Measurements from ENCODE around the gene VKORC1. TPM values are rescaled to one million over a fixed set of nuclear protein-coding genes. Genes with fewer than 3 reads are reported as not detected.

VKORC1 gene
- polyA plus RNA-seq, 3 donors: 59.2 to 113 (median 91.2) TPM

GRCh38 chr16:31136287-31136662, 41.7 kb upstream of the VKORC1 start:
- no peaks in the 10 kb centered on the region for H3K9me3 ChIP-seq (replicated peaks in 1 of 2; ENCODE audit: control insufficient read depth in 1 of 2, insufficient read depth in 1 of 2, low read length in 2 of 2)
- H3K27me3 Mint-ChIP-seq (ENCODE audit: low read depth in 3 of 3): peaks cover 0 to 1% (median 1%) of the 10 kb centered on the region in 3 donors
- no peak overlapping the region for H2AFZ ChIP-seq (ENCODE audit: insufficient read depth, low read depth, low read length, poor library complexity, severe bottlenecking)
- no peak overlapping the region for H3K4me2 ChIP-seq (replicated peaks; ENCODE audit: extremely low read depth, low read length, poor library complexity, severe bottlenecking)
- no peaks in the 10 kb centered on the region for H3K79me2 ChIP-seq (ENCODE audit: insufficient read depth, low read length)
- peak overlapping the region in 1 of 7 donors; percentile 9 for H3K27ac Mint-ChIP-seq
- peaks cover 18 to 22% of the 10 kb centered on the region in 2 donors for H3K36me3 ChIP-seq (replicated peaks in 1 of 2; ENCODE audit: control insufficient read depth in 1 of 2, insufficient read depth in 2 of 2, low read length in 2 of 2)
- peaks cover 35 to 54% of the 10 kb centered on the region in 2 donors for H3K4me1 ChIP-seq (ENCODE audit: control insufficient read depth in 1 of 2, insufficient read depth in 2 of 2, low read length in 2 of 2)
- H3K4me3 Mint-ChIP-seq: no peak overlapping the region
- intact Hi-C loops (cut with micrococcal nuclease): no loop called here
- peaks cover 26 to 27% of the 10 kb centered on the region in 2 donors for H3K36me3 Mint-ChIP-seq
- no peak overlapping the region for H3K9ac ChIP-seq (ENCODE audit: insufficient read depth, low read length, poor library complexity, severe bottlenecking)
- no peak for TF ChIP-seq CTCF (IDR thresholded peaks at IDR 0.05)
- no peaks in the 10 kb centered on the region for H3K27me3 ChIP-seq (ENCODE audit: control insufficient read depth in 2 of 2, insufficient read depth in 2 of 2, low read length in 2 of 2)
- H4K20me1 ChIP-seq (ENCODE audit: insufficient read depth, low read length): no peaks in the 10 kb centered on the region
- DNase-seq: no peak
- H3K9me3 Mint-ChIP-seq: peaks cover 0 to 2% (median 0%) of the 10 kb centered on the region in 7 donors
- H3K4me3 ChIP-seq (replicated peaks in 1 of 3; ENCODE audit: low read depth in 2 of 3, low read length in 3 of 3): no peak overlapping the region
- WGBS (ENCODE audit: insufficient coverage): 100% methylated on average over 4 of the region's 6 CpGs
- no peak overlapping the region for H3K27ac ChIP-seq (ENCODE audit: low read depth in 1 of 2, low read length in 2 of 2)
- H3K4me1 Mint-ChIP-seq: peaks cover 35% of the 10 kb centered on the region

GRCh38 chr16:31135535-31136286, 41.1 kb upstream of the VKORC1 start, which contains the start of gene PRSS8:
TSS of gene PRSS8 (minus strand) at chr16:31135727. CDS start at chr16:31135498, 229 bp downstream.
- H3K4me3 Mint-ChIP-seq: peak within 1 kb of the TSS in 1 of 2 donors; percentile 46
- DNase-seq: peak in 1 of 3 donors; percentile 5
- H3K27me3 Mint-ChIP-seq (ENCODE audit: low read depth in 3 of 3): peaks cover 0 to 1% (median 1%) of the 10 kb centered on the region in 3 donors
- no peak for TF ChIP-seq CTCF (IDR thresholded peaks at IDR 0.05)
- Histone ChIP-seq H3K9ac (ENCODE audit: insufficient read depth, low read length, poor library complexity, severe bottlenecking) (no peak within 1 kb of the TSS), H3K36me3 (replicated peaks in 1 of 2; ENCODE audit: control insufficient read depth in 1 of 2, insufficient read depth in 2 of 2, low read length in 2 of 2) (peaks cover 23 to 27% of the 10 kb centered on the region in 2 donors), H3K79me2 (ENCODE audit: insufficient read depth, low read length) (no peaks in the 10 kb centered on the region), H3K4me3 (replicated peaks in 1 of 3; ENCODE audit: low read depth in 2 of 3, low read length in 3 of 3) (peak within 1 kb of the TSS in 1 of 3 experiments; percentile 8), H3K4me1 (ENCODE audit: control insufficient read depth in 1 of 2, insufficient read depth in 2 of 2, low read length in 2 of 2) (peaks cover 34 to 54% of the 10 kb centered on the region in 2 donors), H3K9me3 (replicated peaks in 1 of 2; ENCODE audit: control insufficient read depth in 1 of 2, insufficient read depth in 1 of 2, low read length in 2 of 2) (no peaks in the 10 kb centered on the region), H2AFZ (ENCODE audit: insufficient read depth, low read depth, low read length, poor library complexity, severe bottlenecking) (no peak within 1 kb of the TSS), H3K4me2 (replicated peaks; ENCODE audit: extremely low read depth, low read length, poor library complexity, severe bottlenecking) (peak within 1 kb of the TSS; percentile 25), H3K27me3 (ENCODE audit: control insufficient read depth in 2 of 2, insufficient read depth in 2 of 2, low read length in 2 of 2) (no peaks in the 10 kb centered on the region), H3K27ac (ENCODE audit: low read depth in 1 of 2, low read length in 2 of 2) (peak within 1 kb of the TSS in 1 of 2 donors; percentile 65), H4K20me1 (ENCODE audit: insufficient read depth, low read length) (no peaks in the 10 kb centered on the region)
- intact Hi-C loops (cut with micrococcal nuclease): no loop called here
- peaks cover 34% of the 10 kb centered on the region for H3K4me1 Mint-ChIP-seq
- peaks cover 30 to 33% of the 10 kb centered on the region in 2 donors for H3K36me3 Mint-ChIP-seq
- peak within 1 kb of the TSS; percentile 60 to 91 (median 82) for H3K27ac Mint-ChIP-seq
- 92% methylated on average over 17 of the region's 22 CpGs for whole genome bisulfite sequencing (ENCODE audit: insufficient coverage)
- peaks cover 0 to 2% (median 0%) of the 10 kb centered on the region in 7 donors for H3K9me3 Mint-ChIP-seq
